CD4-positive, alpha-beta T cell treated with Interleukin-12 subunit alpha and Interleukin-12 subunit beta, for 1 hour (primary cell): Measurements from ENCODE around the gene GDF11.

ENCODE experiments used
- DNase-seq: peaks from one replicate; pipeline ENCODE4 v3.0.0-alpha.2; 2020

GDF11 gene

GRCh38 chr12:55742719-55743405 lies at the start of gene GDF11:
GDF11 (plus strand) TSS chr12:55743122; CDS start chr12:55743317, 195 bp downstream.
- peak; percentile 82 for DNase-seq

GRCh38 chr12:55693323-55694187 lies 49.4 kb upstream of the GDF11 start:
- no peak for DNase-seq

GRCh38 chr12:55694188-55694515 lies 48.8 kb upstream of the GDF11 start:
- DNase-seq: no peak

GRCh38 chr12:55694651-55695050 lies 48.3 kb upstream of the GDF11 start:
- DNase-seq: no peak

- DNase-seq: no peak
These were observed 47.6 kb upstream of the GDF11 start for GRCh38 chr12:55695349-55695748.

GRCh38 chr12:55696141-55696540 lies 46.8 kb upstream of the GDF11 start:
- no peak for DNase-seq

GRCh38 chr12:55696796-55697462 lies 46.0 kb upstream of the GDF11 start:
- no peak for DNase-seq

DNA sequence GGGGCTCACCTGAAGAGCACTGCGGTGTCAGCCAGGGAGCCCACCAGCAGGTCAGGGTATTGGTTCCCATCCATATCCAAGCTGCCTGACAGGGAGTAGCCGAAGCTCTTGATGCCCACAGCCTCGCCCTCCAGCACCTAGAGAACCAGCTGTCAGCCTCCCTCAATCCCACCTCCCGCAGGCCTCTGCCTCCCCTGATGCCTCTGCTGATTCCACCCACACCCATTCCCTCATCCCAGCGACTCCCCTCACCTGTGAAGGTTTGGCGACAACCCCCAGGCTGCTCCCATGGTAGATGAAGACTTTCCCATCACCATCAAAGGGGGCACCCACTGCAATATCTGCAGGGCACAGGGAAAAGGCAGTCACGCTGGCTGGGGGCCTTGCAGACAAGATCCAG lies 45.2 kb upstream of the GDF11 start:
- DNase-seq: no peak

DNA sequence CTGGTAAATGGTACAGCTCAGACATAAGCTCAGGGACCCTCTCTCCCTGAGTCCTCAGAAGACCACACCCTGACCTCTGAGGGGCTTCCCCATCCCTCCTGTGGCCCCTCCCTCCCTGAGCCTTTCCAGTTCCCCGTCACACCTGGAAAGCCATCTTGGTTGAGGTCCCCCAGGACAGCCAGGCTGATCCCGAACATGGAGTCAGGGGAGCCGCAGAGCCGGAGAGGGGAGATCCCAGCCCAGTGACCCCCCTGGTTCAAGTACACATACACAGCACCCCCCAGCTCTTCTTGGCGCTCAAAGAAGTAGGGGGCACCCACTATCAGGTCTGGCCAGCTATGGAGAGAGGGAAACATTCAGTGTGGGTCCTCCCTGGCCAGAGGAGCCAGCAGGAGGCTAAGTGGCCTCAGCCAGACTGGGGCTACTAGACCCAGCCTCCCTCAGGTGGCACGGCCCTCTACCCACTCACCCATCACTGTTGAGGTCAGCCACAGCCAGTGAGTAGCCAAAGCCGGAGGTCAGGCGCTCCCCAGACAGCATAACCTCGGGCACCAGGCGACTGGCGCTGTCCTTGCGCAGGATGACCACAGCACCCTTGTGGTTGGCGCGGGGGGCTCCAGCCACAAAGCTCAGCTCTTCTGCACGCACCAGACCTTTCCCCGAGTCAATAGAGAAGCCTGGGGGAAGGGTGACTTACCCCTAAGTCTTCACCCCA lies 44.5 kb upstream of the GDF11 start:
- no peak for DNase-seq

DNA sequence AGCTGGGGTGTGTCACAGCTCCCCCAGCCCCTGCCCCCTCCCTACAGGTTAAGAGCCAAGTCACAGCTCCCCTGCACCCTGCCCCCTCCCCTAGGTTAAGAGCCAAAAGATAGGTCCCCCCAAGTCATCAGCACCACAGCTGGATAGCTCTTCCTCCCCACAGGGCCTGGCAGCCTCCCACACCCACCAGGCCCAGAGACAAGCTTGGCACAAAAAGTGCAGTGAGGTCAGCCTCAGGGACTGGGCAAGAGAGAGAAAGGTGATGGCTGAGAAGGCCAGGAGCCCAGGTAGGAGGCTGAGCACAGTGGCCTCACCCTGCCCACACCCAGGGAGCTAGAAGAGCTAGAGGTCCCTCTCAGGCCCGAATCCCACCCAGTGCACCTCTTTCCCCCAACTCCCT lies 44.0 kb upstream of the GDF11 start:
- DNase-seq: no peak

DNA sequence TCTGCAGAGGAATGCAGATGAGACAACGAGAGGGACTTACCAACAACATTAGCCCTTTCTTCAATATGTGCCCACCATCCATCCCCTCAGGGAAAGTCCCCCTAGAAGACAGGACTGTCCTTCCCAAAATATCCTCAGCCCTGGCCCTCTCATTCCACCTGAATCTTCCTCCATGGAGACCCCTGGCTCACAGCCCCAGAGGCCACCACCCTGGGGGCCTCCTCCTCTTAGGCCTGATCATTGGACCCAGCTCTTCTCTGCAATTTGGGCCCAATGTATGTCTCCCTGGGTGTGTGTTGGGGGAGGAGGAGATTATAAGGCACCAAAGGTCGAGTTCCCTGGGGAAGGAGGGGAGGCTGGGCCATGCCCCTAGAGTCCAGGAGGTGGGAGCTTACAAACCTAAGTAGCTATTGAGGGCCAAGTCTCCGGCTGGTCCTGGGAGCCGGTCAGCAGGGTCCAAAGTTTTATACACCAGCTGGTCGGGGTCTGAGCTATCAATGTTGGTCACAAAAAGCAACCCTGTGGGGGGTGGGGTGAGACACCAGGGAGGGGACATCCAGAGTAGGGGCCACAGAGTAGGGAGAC lies 43.4 kb upstream of the GDF11 start:
- DNase-seq: no peak

- no peak for DNase-seq
These were observed 42.5 kb upstream of the GDF11 start for GRCh38 chr12:55700255-55701018.

- no peak for DNase-seq
These were observed 40.1 kb upstream of the GDF11 start for GRCh38 chr12:55702861-55703260.

DNA sequence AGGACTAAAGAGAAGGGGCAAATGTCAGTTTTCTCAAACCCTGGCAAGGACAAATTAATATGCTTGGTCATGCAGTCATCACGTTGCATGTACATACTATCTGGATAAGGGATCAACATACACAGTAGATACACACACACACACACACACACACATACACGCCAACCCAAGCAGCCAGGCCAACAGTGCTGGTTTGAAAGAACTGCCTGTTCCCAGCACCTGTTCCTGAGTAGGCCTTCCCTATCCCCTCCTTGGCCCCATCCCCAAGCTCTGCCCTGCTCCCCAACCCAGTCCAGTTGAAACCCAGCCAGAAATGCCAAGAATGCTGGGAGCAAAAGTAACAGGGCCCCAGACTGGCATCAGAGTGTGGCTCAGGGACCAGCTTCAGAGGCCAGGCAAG lies 39.6 kb upstream of the GDF11 start:
- DNase-seq: no peak

DNA sequence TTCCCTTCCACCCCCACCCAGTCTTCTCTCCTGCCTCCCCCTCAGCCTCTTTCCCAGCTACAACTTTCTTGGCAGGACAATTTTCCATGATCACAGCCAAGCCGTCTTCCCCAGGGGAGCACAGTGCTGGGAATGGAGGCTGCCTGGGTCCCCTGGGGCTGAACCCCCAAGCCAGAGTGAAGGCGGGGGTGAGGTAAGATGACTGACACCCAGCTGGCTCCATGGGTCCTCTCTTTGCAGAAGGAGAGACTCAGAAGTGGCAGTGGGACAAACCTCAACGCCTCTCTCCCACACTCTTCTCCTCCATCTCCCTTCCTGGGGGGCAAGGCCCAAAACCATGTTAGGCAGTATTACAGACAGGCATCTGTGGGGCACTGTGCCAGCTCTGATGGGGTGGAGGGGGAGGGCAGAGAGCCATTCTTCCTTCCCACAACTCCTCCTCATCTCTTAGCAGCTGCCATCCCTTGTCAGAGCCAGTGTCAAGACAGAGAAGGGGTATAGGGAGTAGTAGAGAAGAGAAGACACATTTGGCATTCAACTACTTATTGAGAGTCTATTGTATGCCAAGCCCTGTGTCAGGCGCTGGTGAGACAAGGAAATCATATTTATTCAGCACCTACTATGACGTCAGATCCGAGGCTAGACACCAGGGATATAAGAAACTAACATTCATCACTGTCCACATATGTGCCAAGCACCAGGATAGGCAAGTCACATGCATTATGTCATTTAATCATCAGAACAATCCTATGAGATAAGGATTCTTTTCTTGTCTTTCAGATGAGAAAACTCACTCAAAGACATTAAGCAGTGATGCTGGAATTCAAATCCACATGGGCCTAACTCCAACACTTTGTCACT lies 38.8 kb upstream of the GDF11 start:
- no peak for DNase-seq

DNA sequence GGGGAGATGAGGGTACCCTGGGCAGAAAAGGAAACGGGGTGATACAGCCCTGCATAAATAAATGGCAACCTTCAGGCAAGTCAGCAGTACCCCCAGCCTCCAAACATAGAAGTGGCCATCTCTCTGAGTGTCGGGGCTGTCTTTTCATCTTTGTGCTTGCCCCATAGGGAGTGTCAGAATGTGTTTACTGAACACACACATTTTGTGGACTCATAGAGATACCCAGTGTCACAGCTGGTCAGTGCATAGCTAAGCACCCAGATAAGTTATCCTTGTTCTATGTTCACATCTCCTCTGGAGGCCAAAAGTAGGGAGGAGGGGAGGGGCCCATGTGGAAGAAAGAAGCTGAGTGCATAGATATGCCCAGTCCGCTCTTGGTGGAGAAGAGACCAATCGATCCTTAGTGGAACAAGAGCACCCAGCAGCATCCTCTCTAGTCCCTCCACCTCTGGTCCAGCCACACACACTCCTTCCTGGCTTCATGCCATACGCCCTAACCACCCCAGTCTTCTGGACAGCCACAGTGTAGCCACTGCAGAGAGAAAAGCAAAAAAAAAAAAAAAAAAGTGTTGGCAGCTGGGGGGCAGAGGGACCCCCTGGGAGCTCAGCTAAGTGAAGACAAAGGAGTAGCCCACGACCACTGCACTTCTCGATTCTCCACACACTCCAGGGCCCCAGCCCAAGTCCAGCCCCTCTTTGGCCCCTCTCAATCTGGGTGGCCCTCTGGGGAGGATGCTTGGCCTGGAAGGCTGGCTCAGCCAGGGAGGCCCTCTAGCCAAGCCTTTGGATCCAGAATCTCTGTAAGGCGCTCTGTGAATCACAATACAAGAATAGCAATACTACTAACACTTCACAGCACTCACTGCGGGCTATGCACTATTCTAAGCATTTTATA lies 37.9 kb upstream of the GDF11 start:
- no peak for DNase-seq

- no peak for DNase-seq
These were observed 37.0 kb upstream of the GDF11 start for GRCh38 chr12:55705782-55706402.

- no peak for DNase-seq
These were observed 36.2 kb upstream of the GDF11 start for GRCh38 chr12:55706568-55707218.

DNA sequence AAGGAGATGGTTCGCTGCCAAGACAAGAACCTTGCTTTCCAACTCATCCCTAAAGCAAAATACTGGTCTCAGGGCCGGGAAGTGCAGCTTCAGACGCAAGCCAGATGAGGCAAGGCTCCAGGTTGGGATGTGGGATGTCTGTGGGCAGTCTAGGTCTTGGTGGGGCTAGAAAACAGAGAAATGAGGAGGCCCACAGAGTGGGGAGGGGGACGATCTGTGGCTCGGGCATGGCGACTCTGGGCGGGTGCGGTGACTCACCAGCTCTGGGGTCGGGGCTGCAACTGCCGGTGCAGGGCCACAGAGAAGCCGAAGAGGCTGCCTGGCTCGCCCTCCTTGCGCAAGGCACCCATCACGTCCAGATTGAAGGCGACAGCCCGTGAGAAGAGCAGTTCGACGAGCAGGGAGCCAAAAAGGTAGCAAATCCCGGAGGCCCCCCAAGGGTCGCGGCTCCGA lies 35.7 kb upstream of the GDF11 start:
- DNase-seq: no peak
